ENCODE measurements around the gene SENP3. TPM values are rescaled to one million over a fixed set of nuclear protein-coding genes. Genes with fewer than 3 reads are reported as not detected.

Gene SENP3
- total and polyA plus RNA-seq, 2 of the 13 experiments (the other 11 are each of a cell fraction or from before 2014, with no cell fraction given): 55.8 to 75.4 TPM

- TF ChIP-seq ZBED4 (CRISPR knock-in tag; IDR thresholded peaks at IDR 0.05; ENCODE audit: borderline replicate concordance) (no peak; the same call in 1 of the 2 replicates), ZNF761 (CRISPR knock-in tag; conservative IDR thresholded peaks at IDR 0.05) (no peak), DPF2 (CRISPR knock-in tag; IDR thresholded peaks at IDR 0.05; ENCODE audit: borderline replicate concordance, low read depth) (no peak), ZNF550 (CRISPR knock-in tag; IDR thresholded peaks at IDR 0.05; ENCODE audit: borderline replicate concordance) (no peak), ZBTB37 (CRISPR knock-in tag; IDR thresholded peaks at IDR 0.05) (no peak), CCAR2 (optimal IDR thresholded peaks at IDR 0.05; ENCODE audit: low read depth, low read length) (no peak), SRSF1 (optimal IDR thresholded peaks at IDR 0.05; ENCODE audit: low read depth, low read length) (peak; percentile 58), ZNF607 (CRISPR knock-in tag; IDR thresholded peaks at IDR 0.05; ENCODE audit: borderline replicate concordance) (peak; percentile 87; the same call in 1 of the 2 replicates), SP140L (CRISPR knock-in tag; IDR thresholded peaks at IDR 0.05; ENCODE audit: borderline replicate concordance) (no peak)
- TF ChIP-seq, protein P1, sequence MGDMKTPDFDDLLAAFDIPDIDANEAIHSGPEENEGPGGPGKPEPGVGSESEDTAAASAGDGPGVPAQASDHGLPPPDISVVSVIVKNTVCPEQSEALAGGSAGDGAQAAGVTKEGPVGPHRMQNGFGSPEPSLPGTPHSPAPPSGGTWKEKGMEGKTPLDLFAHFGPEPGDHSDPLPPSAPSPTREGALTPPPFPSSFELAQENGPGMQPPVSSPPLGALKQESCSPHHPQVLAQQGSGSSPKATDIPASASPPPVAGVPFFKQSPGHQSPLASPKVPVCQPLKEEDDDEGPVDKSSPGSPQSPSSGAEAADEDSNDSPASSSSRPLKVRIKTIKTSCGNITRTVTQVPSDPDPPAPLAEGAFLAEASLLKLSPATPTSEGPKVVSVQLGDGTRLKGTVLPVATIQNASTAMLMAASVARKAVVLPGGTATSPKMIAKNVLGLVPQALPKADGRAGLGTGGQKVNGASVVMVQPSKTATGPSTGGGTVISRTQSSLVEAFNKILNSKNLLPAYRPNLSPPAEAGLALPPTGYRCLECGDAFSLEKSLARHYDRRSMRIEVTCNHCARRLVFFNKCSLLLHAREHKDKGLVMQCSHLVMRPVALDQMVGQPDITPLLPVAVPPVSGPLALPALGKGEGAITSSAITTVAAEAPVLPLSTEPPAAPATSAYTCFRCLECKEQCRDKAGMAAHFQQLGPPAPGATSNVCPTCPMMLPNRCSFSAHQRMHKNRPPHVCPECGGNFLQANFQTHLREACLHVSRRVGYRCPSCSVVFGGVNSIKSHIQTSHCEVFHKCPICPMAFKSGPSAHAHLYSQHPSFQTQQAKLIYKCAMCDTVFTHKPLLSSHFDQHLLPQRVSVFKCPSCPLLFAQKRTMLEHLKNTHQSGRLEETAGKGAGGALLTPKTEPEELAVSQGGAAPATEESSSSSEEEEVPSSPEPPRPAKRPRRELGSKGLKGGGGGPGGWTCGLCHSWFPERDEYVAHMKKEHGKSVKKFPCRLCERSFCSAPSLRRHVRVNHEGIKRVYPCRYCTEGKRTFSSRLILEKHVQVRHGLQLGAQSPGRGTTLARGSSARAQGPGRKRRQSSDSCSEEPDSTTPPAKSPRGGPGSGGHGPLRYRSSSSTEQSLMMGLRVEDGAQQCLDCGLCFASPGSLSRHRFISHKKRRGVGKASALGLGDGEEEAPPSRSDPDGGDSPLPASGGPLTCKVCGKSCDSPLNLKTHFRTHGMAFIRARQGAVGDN (CRISPR knock-in tag; IDR thresholded peaks at IDR 0.05): peak; percentile 98
- TF ChIP-seq, protein P2, sequence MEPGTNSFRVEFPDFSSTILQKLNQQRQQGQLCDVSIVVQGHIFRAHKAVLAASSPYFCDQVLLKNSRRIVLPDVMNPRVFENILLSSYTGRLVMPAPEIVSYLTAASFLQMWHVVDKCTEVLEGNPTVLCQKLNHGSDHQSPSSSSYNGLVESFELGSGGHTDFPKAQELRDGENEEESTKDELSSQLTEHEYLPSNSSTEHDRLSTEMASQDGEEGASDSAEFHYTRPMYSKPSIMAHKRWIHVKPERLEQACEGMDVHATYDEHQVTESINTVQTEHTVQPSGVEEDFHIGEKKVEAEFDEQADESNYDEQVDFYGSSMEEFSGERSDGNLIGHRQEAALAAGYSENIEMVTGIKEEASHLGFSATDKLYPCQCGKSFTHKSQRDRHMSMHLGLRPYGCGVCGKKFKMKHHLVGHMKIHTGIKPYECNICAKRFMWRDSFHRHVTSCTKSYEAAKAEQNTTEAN (CRISPR knock-in tag; conservative IDR thresholded peaks at IDR 0.05): peak; percentile 62; the same call in 1 of the 2 replicates
- TF ChIP-seq, protein P3, sequence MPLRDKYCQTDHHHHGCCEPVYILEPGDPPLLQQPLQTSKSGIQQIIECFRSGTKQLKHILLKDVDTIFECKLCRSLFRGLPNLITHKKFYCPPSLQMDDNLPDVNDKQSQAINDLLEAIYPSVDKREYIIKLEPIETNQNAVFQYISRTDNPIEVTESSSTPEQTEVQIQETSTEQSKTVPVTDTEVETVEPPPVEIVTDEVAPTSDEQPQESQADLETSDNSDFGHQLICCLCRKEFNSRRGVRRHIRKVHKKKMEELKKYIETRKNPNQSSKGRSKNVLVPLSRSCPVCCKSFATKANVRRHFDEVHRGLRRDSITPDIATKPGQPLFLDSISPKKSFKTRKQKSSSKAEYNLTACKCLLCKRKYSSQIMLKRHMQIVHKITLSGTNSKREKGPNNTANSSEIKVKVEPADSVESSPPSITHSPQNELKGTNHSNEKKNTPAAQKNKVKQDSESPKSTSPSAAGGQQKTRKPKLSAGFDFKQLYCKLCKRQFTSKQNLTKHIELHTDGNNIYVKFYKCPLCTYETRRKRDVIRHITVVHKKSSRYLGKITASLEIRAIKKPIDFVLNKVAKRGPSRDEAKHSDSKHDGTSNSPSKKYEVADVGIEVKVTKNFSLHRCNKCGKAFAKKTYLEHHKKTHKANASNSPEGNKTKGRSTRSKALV (CRISPR knock-in tag; IDR thresholded peaks at IDR 0.05): no peak
- TF ChIP-seq, protein P4, sequence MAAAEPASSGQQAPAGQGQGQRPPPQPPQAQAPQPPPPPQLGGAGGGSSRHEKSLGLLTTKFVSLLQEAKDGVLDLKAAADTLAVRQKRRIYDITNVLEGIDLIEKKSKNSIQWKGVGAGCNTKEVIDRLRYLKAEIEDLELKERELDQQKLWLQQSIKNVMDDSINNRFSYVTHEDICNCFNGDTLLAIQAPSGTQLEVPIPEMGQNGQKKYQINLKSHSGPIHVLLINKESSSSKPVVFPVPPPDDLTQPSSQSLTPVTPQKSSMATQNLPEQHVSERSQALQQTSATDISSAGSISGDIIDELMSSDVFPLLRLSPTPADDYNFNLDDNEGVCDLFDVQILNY (CRISPR knock-in tag; conservative IDR thresholded peaks at IDR 0.05): peak; percentile 90; the same call in 1 of the 2 replicates
Measured at GRCh38 chr17:7583253-7584109, 21.8 kb downstream of the SENP3 start, which contains the start of gene MPDU1 (continued).
